GM12878 (cell line): ENCODE data around the gene PTPRN2.

Source experiments
- CTCF ChIP-seq, 3 experiments: IDR thresholded peaks in 2 of 3; conservative IDR thresholded peaks in 1 of 3; 2 replicates each; pipeline ENCODE4 v1.5.1; 2011; ENCODE audit warnings: low read depth in 3 of 3, low read length in 3 of 3, mild to moderate bottlenecking in 3 of 3, control low read depth in 2 of 3, moderate library complexity in 2 of 3, inconsistent platforms in 1 of 3, mixed read lengths in 1 of 3; ENCODE audit not compliant: control insufficient read depth in 2 of 3, insufficient read depth in 1 of 3; ENCODE audit errors: extremely low read depth in 1 of 3
- SIN3A ChIP-seq: IDR thresholded peaks from 2 replicates; pipeline ENCODE4 v1.6.1; 2012; ENCODE audit warnings: low read depth, low read length, improper control_type of control experiment
- YY1 ChIP-seq: IDR thresholded peaks from 2 replicates; pipeline ENCODE4 v1.6.1; 2011; ENCODE audit warnings: low read depth, mild to moderate bottlenecking, low read length
- TF ChIP-seq, protein P1 (sequence below): fragments of 450-650 bp; IDR thresholded peaks from 2 replicates; pipeline ENCODE4 v1.6.1; 2016; ENCODE audit warnings: mild to moderate bottlenecking

- TF ChIP-seq SIN3A (no peak), CTCF (IDR thresholded peaks at IDR 0.05 in 2 of 3, conservative IDR thresholded peaks at IDR 0.05 in 1 of 3; ENCODE audit: control insufficient read depth in 2 of 3, extremely low read depth in 1 of 3, insufficient read depth in 1 of 3, low read depth in 3 of 3, low read length in 3 of 3) (no peak), YY1 (no peak)
- TF ChIP-seq, protein P1, sequence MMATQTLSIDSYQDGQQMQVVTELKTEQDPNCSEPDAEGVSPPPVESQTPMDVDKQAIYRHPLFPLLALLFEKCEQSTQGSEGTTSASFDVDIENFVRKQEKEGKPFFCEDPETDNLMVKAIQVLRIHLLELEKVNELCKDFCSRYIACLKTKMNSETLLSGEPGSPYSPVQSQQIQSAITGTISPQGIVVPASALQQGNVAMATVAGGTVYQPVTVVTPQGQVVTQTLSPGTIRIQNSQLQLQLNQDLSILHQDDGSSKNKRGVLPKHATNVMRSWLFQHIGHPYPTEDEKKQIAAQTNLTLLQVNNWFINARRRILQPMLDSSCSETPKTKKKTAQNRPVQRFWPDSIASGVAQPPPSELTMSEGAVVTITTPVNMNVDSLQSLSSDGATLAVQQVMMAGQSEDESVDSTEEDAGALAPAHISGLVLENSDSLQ, result no peak
Observed at GRCh38 chr7:158238616-158239289, 348.9 kb downstream of the PTPRN2 start.
